IPS-18c (cell line): Measurements from ENCODE around the gene ADAMTS17.

Experiments
- H3K4me3 ChIP-seq: 2 replicates; pipeline ENCODE4 v1.7.0; 2013; ENCODE audit warnings: low read depth, mild to moderate bottlenecking, low read length, moderate library complexity; ENCODE audit not compliant: insufficient read depth
- H3K9me3 ChIP-seq: one replicate; pipeline ENCODE4 v1.6.1; 2013; ENCODE audit warnings: mild to moderate bottlenecking, low read length, moderate library complexity; ENCODE audit not compliant: control insufficient read depth, insufficient read depth

Gene ADAMTS17

DNA sequence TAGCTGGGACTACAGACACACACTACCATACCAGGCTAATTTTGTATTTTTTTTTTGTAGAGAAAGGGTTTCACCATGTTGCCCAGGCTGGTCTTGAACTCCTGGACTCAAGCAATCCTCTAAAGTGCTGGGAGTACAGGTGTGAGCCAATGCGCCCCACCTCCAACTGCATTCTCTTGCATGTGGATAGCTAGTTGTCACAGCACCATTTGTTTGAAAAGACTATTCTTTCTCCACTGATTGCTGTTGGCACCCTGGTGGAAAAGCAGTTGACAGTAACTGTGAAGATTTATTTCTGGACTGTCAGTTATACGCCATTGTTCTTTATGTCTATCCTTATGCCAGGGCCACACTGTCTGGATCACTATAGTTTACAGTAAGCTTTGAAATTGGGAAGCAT, 303.9 kb downstream of the ADAMTS17 start:
- no peaks in the 10 kb centered on the region for H3K9me3 ChIP-seq

GRCh38 chr15:100036015-100036414, 305.8 kb downstream of the ADAMTS17 start:
- H3K9me3 ChIP-seq: no peaks in the 10 kb centered on the region
- H3K4me3 ChIP-seq: no peak overlapping the region

More for the DNA sequence above, 303.9 kb downstream of the ADAMTS17 start:
- no peak overlapping the region for H3K4me3 ChIP-seq

GRCh38 chr15:100034191-100034590, 307.6 kb downstream of the ADAMTS17 start:
- Histone ChIP-seq H3K9me3 (peaks cover 2% of the 10 kb centered on the region), H3K4me3 (no peak overlapping the region)

GRCh38 chr15:100033140-100033857, 308.5 kb downstream of the ADAMTS17 start:
- peaks cover 2% of the 10 kb centered on the region for H3K9me3 ChIP-seq
- H3K4me3 ChIP-seq: no peak overlapping the region

- peaks cover 2% of the 10 kb centered on the region for H3K9me3 ChIP-seq
- H3K4me3 ChIP-seq: no peak overlapping the region
Measured at GRCh38 chr15:100032358-100033085, 309.3 kb downstream of the ADAMTS17 start.

DNA sequence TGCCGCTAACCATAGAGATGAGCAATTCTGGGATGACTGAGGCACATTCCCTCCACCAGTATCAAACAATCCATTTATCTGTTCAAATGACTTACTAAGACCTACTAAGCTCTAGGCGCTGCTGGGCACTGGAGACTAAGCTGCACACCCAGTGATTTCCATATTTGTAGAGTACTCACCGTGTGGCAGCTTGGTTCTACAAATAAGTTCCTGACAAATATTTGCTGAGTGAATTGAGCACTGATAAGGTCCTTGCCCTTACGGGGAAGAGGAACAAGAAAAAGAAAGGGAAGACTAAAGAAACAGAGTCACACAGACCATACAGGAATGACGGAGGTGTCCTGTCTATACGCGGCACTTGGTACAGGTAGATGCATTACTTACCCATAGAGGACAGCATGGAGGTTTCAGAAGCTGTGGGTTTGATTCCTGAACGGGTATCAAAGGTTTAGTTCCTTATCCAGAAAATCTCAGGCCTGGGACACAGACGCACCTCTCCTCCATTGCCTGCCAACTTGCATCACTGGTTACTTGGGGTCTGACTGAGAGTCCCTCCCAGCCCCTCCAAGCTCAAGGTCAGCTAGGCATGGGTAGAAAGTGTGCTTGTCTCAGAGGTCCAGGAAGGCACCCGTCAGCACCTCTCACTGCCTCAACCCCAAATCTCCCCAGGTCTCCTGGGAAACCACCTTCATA, 310.0 kb downstream of the ADAMTS17 start:
- Histone ChIP-seq H3K9me3 (peaks cover 2% of the 10 kb centered on the region), H3K4me3 (no peak overlapping the region)

- H3K4me3 ChIP-seq: no peak overlapping the region
- peaks cover 2% of the 10 kb centered on the region for H3K9me3 ChIP-seq
Measured at GRCh38 chr15:100030586-100031229, 311.1 kb downstream of the ADAMTS17 start.

DNA sequence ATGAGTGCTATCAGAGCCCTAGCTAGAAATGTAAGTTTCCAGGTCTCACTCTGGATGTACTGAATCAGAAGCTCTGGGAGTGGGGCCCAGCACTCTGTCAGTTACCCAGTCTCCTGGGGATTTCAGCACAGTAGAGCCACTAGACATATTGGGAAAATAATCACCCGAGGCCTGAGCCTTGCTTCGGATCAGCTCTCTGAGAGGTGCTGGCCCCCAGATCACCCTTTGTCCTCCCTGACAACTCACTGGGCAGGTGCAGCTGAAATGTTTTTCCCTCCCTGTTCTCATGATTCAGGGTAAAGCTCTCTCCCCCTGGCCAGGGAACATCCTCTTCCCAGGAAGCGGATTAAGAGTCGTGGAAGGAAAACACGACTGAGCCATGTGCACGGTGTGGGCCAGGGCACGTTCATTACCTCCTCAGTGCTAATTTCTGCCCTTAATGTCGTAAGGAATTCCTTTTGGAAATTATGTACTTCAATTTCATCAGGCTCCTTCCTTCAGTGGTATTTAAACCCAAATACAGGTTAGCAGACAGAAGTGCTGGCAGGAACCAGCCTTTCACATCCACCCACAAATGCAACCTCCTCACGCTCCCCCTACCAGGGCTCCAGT, 311.8 kb downstream of the ADAMTS17 start:
- Histone ChIP-seq H3K9me3 (peaks cover 2% of the 10 kb centered on the region), H3K4me3 (no peak overlapping the region)

GRCh38 chr15:100029045-100029444, 312.7 kb downstream of the ADAMTS17 start:
- no peak overlapping the region for H3K4me3 ChIP-seq
- peaks cover 2% of the 10 kb centered on the region for H3K9me3 ChIP-seq

DNA sequence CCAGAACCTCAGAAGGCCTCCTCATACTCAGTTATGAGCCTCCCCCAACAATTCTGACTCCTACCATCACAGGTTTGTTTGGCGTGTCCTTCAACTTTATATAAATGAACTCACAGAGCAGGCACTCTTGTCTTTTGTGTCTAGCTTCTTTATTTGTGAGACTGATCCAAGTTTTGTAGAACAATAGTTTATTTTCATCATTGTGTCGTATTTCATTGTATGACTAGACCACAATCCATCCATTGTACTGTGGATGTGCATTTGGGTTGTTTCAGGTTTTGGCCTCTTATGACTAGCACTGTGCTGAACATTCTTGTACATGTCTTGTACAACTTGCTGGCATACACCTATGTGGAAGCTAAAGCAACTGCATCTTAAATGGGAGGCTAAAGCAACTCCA, 315.7 kb downstream of the ADAMTS17 start:
- H3K4me3 ChIP-seq: no peak overlapping the region

DNA sequence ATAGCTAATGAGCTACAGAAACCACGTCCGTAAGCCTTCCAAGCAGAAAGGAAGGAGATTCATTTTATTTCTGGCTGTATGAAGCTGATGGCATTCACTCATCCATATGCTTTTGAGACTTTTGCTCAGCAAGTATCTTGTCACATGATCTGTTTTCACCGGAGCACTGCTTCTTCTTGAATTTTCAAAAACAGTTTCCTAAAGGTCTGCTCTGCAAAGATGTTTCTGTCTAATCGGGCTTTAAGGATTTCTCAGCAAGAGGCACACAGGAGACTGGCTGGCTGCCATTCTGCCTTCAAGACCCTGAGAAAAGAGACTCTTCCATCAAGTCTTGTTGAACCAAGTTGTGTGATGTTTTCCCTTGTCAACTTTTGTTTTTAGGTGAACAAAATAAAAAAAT, 319.0 kb downstream of the ADAMTS17 start:
- Histone ChIP-seq H3K9me3 (peaks cover 2% of the 10 kb centered on the region), H3K4me3 (no peak overlapping the region)

More for the DNA sequence above, 315.7 kb downstream of the ADAMTS17 start:
- peaks cover 4% of the 10 kb centered on the region for H3K9me3 ChIP-seq

GRCh38 chr15:100022391-100022790, 319.4 kb downstream of the ADAMTS17 start:
- Histone ChIP-seq H3K9me3 (peaks cover 2% of the 10 kb centered on the region), H3K4me3 (no peak overlapping the region)

- Histone ChIP-seq H3K4me3 (no peak overlapping the region), H3K9me3 (peaks cover 2% of the 10 kb centered on the region)
Measured at GRCh38 chr15:100021653-100022052, 320.1 kb downstream of the ADAMTS17 start.

DNA sequence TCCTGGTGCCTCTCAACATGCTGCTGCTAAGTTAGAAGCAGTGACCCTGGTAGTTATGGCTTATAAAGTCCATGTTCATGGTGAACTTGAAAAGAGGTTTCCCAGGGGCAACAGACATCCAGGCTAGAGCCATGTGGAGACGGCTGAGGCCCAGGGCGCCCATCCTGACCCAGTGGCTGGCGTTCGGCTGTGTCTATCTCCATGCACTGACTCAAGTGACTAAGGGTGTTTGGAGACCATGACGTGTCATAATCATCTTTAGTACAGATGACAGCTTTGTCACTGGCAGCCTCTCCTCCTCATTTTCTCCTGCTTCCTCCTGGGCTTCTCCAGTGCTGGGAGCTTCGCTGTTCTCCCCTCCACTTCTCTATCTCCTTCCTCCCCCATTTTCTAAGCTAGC, 321.2 kb downstream of the ADAMTS17 start:
- no peak overlapping the region for H3K4me3 ChIP-seq
- H3K9me3 ChIP-seq: peaks cover 2% of the 10 kb centered on the region

- Histone ChIP-seq H3K9me3 (peaks cover 2% of the 10 kb centered on the region), H3K4me3 (no peak overlapping the region)
Measured at GRCh38 chr15:100020189-100020588, 321.6 kb downstream of the ADAMTS17 start.

GRCh38 chr15:100019601-100020000, 322.2 kb downstream of the ADAMTS17 start:
- Histone ChIP-seq H3K4me3 (no peak overlapping the region), H3K9me3 (peaks cover 2% of the 10 kb centered on the region)

DNA sequence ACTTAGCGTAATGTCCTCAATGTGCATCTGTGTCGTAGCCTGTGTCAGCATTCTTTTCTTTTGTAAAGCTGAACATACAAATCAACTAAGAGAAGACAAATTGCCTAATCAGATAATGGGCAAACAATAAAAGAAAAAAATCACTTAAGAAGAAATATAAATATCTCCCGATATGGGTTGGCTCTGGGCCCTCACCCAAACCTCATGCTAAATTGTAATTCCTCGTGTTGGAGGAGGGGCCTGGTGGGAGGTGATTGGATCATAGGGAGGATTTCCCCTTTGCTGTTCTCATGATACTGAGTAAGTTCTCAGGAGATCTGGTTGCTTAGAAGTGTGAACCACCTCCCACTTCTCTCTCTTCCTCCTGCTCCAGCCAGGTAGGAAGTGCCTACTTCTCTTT, 323.6 kb downstream of the ADAMTS17 start:
- Histone ChIP-seq H3K9me3 (peaks cover 2% of the 10 kb centered on the region), H3K4me3 (no peak overlapping the region)
